ENCODE measurements around the gene NUP42.

DNA sequence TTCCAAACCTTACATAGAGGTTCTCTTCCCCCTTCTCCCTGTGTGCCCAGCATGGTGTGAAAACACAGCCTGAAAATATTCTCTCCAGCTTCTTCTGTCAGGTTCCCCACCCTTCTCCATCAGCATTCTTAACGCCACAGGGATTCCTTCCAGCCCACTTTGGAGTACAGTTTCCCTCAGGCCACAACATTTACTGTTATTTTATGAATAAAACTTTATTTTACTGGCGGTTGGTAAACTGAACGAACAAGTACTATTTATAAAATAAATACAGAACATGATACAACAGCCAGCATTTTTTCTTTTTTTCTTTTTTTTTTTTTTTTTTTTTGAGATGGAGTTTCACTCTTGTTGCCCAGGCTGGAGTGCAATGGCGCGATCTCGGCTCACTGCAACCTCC, 33.1 kb downstream of the NUP42 start:
- TF ChIP-seq, protein P1, sequence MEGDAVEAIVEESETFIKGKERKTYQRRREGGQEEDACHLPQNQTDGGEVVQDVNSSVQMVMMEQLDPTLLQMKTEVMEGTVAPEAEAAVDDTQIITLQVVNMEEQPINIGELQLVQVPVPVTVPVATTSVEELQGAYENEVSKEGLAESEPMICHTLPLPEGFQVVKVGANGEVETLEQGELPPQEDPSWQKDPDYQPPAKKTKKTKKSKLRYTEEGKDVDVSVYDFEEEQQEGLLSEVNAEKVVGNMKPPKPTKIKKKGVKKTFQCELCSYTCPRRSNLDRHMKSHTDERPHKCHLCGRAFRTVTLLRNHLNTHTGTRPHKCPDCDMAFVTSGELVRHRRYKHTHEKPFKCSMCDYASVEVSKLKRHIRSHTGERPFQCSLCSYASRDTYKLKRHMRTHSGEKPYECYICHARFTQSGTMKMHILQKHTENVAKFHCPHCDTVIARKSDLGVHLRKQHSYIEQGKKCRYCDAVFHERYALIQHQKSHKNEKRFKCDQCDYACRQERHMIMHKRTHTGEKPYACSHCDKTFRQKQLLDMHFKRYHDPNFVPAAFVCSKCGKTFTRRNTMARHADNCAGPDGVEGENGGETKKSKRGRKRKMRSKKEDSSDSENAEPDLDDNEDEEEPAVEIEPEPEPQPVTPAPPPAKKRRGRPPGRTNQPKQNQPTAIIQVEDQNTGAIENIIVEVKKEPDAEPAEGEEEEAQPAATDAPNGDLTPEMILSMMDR (IDR thresholded peaks at IDR 0.05; ENCODE audit: poor library complexity) = no peak
- TF ChIP-seq EZH2 (IDR thresholded peaks at IDR 0.05; ENCODE audit: borderline replicate concordance) = no peak

All from hepatocyte (in vitro differentiated cells).